Muscle layer of duodenum (tissue), 2 donors: ENCODE data around the gene DCTN4.
"Not testable (repeated sequence)": the region's sequence is repeated elsewhere in the genome, so short reads cannot be mapped to it uniquely, and the experiment has no call there.

ENCODE experiments used
- H3K27ac ChIP-seq: one replicate; pipeline ENCODE4 v1.7.0; 2013; ENCODE audit warnings: mild to moderate bottlenecking, low read length
- H3K27me3 ChIP-seq: one replicate; pipeline ENCODE4 v1.7.0; 2013; ENCODE audit warnings: low read depth, mild to moderate bottlenecking, control low read depth, low read length
- H3K36me3 ChIP-seq, 2 donors: one replicate each; pipeline ENCODE4 v1.7.0; 2013; ENCODE audit warnings: low read length in 2 of 2, control low read depth in 1 of 2, mild to moderate bottlenecking in 1 of 2; ENCODE audit not compliant: insufficient read depth in 2 of 2, control insufficient read depth in 1 of 2
- H3K4me1 ChIP-seq, 2 donors: one replicate each; pipeline ENCODE4 v1.7.0; 2013; ENCODE audit warnings: low read length in 2 of 2, mild to moderate bottlenecking in 2 of 2, control low read depth in 1 of 2, moderate library complexity in 1 of 2; ENCODE audit not compliant: insufficient read depth in 2 of 2, control insufficient read depth in 1 of 2
- H3K4me3 ChIP-seq, 2 donors: one replicate each; pipeline ENCODE4 v1.7.0; 2013; ENCODE audit warnings: low read length in 2 of 2, low read depth in 1 of 2, mild to moderate bottlenecking in 1 of 2
- H3K9me3 ChIP-seq, 2 donors: one replicate each; pipeline ENCODE4 v1.7.0; 2013; ENCODE audit warnings: low read length in 2 of 2, control low read depth in 1 of 2, mild to moderate bottlenecking in 1 of 2; ENCODE audit not compliant: control insufficient read depth in 1 of 2
- donor health status: healthy.

The DCTN4 gene

GRCh38 chr5:150757087-150757649 is 1.6 kb downstream of the DCTN4 start:
- Histone ChIP-seq H3K27ac (no peak overlapping the region), H3K9me3 (no peaks in the 10 kb centered on the region), H3K4me3 (peak overlapping the region in 1 of 2 donors; percentile 12), H3K36me3 (peaks cover 24 to 30% of the 10 kb centered on the region in 2 donors), H3K27me3 (no peaks in the 10 kb centered on the region), H3K4me1 (peaks cover 5 to 14% of the 10 kb centered on the region in 2 donors)

GRCh38 chr5:150753863-150754262 is 5.0 kb downstream of the DCTN4 start:
- Histone ChIP-seq H3K4me3 (no peak overlapping the region), H3K36me3 (peaks cover 38 to 48% of the 10 kb centered on the region in 2 donors), H3K9me3 (no peaks in the 10 kb centered on the region), H3K27ac (no peak overlapping the region), H3K27me3 (no peaks in the 10 kb centered on the region), H3K4me1 (peaks cover 5 to 18% of the 10 kb centered on the region in 2 donors)

GRCh38 chr5:150753463-150753862 is 5.4 kb downstream of the DCTN4 start:
- H3K9me3 ChIP-seq = no peaks in the 10 kb centered on the region
- H3K36me3 ChIP-seq = peaks cover 35 to 48% of the 10 kb centered on the region in 2 donors
- H3K4me1 ChIP-seq = peaks cover 5 to 18% of the 10 kb centered on the region in 2 donors
- no peak overlapping the region for H3K4me3 ChIP-seq
- no peaks in the 10 kb centered on the region for H3K27me3 ChIP-seq
- no peak overlapping the region for H3K27ac ChIP-seq

DNA sequence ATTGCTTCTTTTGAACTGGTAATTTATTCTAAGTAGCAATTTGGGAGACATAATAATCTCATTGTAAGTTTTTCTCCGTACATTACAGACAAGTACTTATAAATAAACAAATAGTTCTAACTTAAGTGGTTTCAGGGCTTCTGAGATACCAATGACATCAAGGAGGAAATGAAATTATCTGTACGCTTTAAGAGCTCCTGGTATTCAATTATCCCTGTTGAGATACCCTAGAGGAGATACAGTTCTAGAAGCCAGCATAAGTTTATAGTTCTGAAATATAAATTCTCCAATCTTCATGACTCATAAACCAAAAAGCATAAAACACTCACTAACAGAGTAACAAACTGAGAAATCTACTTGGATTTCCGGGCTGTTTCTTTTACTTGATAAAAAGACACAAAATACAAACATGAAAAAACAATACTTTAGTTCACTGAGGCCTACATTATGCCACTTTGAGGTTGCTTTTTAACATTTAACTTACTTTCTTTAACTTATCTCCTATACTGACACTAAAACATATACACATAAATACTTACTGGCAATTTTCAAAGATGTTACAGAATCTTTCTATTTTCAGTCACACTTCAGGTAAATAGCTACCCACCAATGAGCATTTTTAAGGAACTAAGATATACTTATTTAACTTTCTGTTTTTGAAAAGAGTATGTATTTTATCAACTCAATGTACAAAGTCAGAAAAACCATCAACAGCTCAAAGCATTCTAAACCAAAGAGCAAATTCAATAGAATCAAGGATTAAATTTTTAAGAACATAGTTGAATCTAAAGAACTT is 7.5 kb downstream of the DCTN4 start:
- Histone ChIP-seq H3K4me3 (no peak overlapping the region), H3K27ac (peak overlapping the region; percentile 23), H3K36me3 (peaks cover 35 to 48% of the 10 kb centered on the region in 2 donors)

DNA sequence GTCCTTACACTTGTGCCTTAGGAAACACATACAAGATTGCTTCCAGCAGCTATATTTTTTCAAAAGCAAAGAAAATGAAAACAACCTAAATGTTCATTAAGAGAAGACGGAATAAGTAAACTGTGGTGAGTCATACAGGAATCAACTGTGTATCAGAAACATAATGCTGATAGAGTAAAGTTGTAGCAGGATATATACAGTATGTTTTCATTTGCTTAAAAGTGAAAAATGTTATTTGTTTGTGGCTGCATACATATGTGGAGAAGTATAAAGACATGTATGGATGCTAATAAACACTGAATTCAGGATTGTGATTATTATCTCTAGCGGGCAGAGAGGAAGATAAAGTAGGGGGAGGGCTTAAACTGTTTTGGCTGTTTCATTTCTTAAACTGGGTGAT is 8.3 kb downstream of the DCTN4 start:
- no peaks in the 10 kb centered on the region for H3K27me3 ChIP-seq
- peaks cover 34 to 45% of the 10 kb centered on the region in 2 donors for H3K36me3 ChIP-seq
- H3K27ac ChIP-seq = no peak overlapping the region
- H3K9me3 ChIP-seq = no peaks in the 10 kb centered on the region
- peaks cover 0 to 9% of the 10 kb centered on the region in 2 donors for H3K4me1 ChIP-seq
- H3K4me3 ChIP-seq = no peak overlapping the region

More for the DNA sequence above, 7.5 kb downstream of the DCTN4 start:
- H3K27me3 ChIP-seq = no peaks in the 10 kb centered on the region
- H3K4me1 ChIP-seq = peaks cover 0 to 9% of the 10 kb centered on the region in 2 donors
- no peaks in the 10 kb centered on the region for H3K9me3 ChIP-seq

- H3K4me3 ChIP-seq, H3K27me3 ChIP-seq, H3K9me3 ChIP-seq, H3K27ac ChIP-seq, H3K4me1 ChIP-seq: not testable (repeated sequence)
- peaks cover 11 to 23% of the 10 kb centered on the region in 2 donors for H3K36me3 ChIP-seq
Observed at GRCh38 chr5:150743142-150743488, 15.7 kb downstream of the DCTN4 start.

DNA sequence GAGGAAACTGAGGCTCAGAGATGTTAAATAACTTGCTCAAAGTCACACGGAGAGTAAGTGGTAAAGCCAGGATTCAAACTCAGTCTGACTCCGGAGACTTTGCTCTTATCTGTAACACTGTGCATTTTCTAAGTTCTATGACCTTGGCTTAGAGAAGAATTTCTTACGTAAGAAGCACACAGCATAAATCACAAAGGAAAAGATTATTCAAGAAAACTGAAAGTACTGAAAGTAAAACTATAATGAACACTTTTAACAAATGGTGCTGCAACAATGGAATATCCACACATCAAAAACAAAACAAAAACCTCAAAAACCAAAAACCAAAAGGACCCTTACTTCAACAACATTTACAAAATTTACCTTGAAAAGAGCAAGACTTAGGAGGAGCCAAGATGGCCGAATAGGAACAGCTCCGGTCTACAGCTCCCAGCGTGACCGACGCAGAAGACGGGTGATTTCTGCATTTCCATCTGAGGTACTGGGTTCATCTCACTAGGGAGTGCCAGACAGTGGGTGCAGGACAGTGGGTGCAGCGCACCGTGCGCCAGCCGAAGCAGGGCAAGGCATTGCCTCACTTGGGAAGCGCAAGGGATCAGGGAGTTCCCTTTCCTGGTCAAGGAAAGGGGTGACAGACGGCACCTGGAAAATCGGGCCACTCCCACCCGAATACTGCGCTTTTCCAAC is 16.2 kb downstream of the DCTN4 start:
- H3K4me1 ChIP-seq, H3K27ac ChIP-seq, H3K4me3 ChIP-seq: not testable (repeated sequence)

DNA sequence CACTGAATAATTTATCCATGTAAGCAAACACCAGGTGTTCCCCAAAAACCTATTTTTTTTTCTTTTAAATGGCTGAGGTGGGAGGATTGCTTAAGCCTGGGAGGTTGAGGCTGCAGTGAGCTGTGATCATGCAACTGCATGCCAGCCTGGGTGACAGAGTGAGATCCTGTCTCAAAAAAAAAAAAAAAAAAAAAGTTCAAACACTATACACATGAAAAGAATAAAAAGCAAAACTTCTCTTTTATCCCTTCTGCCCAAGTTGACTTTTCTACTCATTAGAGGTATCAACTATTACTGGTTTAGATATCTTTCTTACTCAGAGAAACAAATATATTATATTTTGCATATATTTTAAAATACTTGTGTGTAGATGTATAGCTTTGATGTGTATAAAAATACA is 17.8 kb downstream of the DCTN4 start:
- Histone ChIP-seq H3K27ac (no peak overlapping the region), H3K36me3 (peaks cover 11 to 34% of the 10 kb centered on the region in 2 donors), H3K27me3 (no peaks in the 10 kb centered on the region), H3K9me3 (no peaks in the 10 kb centered on the region), H3K4me1 (no peaks in the 10 kb centered on the region), H3K4me3 (no peak overlapping the region)

More for the DNA sequence above, 16.2 kb downstream of the DCTN4 start:
- H3K36me3 ChIP-seq = peaks cover 11 to 23% of the 10 kb centered on the region in 2 donors
- H3K27me3 ChIP-seq, H3K9me3 ChIP-seq: not testable (repeated sequence)

DNA sequence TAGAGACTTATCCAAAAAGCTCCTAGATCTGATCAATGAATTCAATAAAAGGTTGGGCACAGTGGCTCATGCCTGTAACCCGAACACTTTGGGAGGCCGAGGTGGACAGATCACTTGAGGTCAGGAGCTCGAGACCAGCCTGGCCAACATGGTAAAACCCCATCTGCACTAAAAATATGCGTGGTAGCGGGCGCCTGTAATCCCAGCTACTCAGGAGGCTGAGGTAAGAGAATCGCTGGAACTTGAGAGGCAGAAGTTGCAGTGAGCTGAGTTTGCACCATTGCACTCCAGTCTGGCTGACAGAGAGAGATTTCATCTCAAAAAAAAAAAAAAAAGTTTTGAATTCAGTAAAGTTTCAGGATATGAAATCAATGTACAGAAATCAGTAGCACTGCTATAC is 20.0 kb downstream of the DCTN4 start:
- Histone ChIP-seq H3K36me3 (peaks cover 14 to 45% of the 10 kb centered on the region in 2 donors), H3K27me3 (no peaks in the 10 kb centered on the region), H3K9me3 (no peaks in the 10 kb centered on the region), H3K27ac (no peak overlapping the region), H3K4me3 (no peak overlapping the region), H3K4me1 (no peaks in the 10 kb centered on the region)

DNA sequence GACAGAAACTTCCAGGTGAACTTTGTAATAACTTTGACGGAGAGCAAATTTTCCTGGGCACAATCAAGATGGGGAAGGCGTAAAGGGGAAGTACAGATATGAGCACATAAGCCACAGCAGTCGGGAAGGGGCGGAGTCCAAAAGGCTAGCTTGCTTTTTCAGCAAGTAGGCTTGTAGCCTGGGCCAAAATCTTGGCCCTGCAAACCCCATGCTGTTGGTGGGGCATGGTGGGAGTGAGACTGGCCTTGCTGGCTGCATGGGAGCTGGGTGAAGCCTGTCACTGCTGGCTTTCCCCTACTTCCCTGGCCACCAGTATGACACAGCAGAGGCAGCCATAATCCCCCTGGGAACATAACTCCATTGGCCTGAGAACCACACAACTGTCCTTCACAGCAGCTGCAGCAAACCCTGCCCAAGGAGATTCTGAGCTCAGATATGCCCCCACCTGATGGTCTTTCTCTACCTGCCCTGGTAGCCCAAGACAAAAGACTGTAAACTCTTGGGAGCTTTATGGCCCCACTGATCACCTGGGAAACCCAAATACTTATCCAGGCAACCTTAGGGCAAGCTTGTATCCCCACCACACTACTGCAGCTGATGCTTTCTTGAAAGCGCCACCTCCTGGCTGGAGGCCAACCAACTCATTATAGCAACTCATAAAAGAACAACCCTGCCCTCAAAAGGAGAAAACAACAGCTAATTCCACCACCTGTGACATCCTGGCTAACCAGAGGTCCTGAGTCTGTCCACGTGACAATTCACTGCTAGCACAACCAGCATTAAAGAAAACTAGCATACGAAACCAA is 24.0 kb downstream of the DCTN4 start:
- no peak overlapping the region for H3K4me3 ChIP-seq
- H3K27ac ChIP-seq = peak overlapping the region; percentile 78
- H3K27me3 ChIP-seq = no peaks in the 10 kb centered on the region
- peaks cover 32 to 62% of the 10 kb centered on the region in 2 donors for H3K36me3 ChIP-seq
- H3K9me3 ChIP-seq = no peaks in the 10 kb centered on the region
- no peaks in the 10 kb centered on the region for H3K4me1 ChIP-seq
